ENCODE data around the gene GSTA3.
"Not testable (repeated sequence)": the region's sequence is repeated elsewhere in the genome, so short reads cannot be mapped to it uniquely, and the experiment has no call there.

Gene GSTA3

GRCh38 chr6:52909531-52909930, at the start of gene GSTA3:
TSS of gene GSTA3 (minus strand) at chr6:52909698. CDS start at chr6:52905834, 3,864 bp downstream.
- no peak within 1 kb of the TSS for H3K4me3 Mint-ChIP-seq
- no peak within 1 kb of the TSS for H3K27ac Mint-ChIP-seq
- peaks cover 5% of the 10 kb centered on the region for H3K9me3 Mint-ChIP-seq
- H3K27me3 Mint-ChIP-seq (ENCODE audit: low read depth, poor library complexity) = peaks cover 4% of the 10 kb centered on the region
- DNase-seq = no peak
- H3K4me1 Mint-ChIP-seq = no peaks in the 10 kb centered on the region
- no peak for TF ChIP-seq CTCF (IDR thresholded peaks at IDR 0.05)
- no peaks in the 10 kb centered on the region for H3K36me3 Mint-ChIP-seq (ENCODE audit: low read depth)

DNA sequence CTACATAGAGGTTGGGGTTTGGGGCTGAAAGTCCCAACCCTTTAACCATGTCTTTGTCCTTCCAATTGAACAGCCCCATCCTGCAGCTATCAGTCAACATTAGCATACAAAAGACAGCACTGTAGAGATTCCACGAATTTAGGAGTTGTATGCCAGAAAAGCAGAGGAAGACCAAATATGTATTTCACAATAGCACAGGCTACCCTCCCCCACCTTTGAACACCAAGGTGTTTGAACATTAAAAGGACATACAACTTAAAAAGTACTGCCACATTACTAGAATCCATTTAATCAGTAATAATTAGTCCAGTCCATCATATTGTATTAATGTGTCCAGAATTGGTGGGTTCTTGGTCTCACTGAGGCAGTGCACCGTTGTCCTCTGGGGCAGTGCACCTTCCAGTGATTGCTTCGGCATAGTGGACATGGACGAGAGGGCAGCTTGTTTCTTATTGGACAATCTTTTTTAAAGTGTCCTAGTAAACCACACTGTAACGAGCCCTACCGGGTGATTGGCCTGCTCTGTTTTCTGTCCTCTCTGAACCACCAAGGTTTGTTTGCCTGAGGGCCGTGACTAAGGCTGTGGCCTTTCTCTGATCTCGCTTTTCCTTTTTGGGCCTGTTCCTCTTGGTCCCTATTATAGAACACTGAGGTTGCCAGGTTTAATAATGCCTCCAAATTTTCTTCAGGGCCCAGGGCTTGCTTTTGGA, 49.2 kb upstream of the GSTA3 start:
- Mint-ChIP-seq H3K36me3 (ENCODE audit: low read depth) (peaks cover 5% of the 10 kb centered on the region), H3K4me3 (peak overlapping the region; percentile 8), H3K4me1 (peaks cover 31% of the 10 kb centered on the region), H3K27ac (peak overlapping the region; percentile 50), H3K27me3 (ENCODE audit: low read depth, poor library complexity) (peaks cover 18% of the 10 kb centered on the region), H3K9me3 (peaks cover 16% of the 10 kb centered on the region)
- DNase-seq = no peak
- no peak for TF ChIP-seq CTCF (IDR thresholded peaks at IDR 0.05)

GRCh38 chr6:52955871-52956270, 46.4 kb upstream of the GSTA3 start:
- TF ChIP-seq CTCF (IDR thresholded peaks at IDR 0.05) = no peak
- Mint-ChIP-seq H3K36me3 (ENCODE audit: low read depth) (no peaks in the 10 kb centered on the region), H3K27me3 (ENCODE audit: low read depth, poor library complexity) (peaks cover 9% of the 10 kb centered on the region), H3K27ac (no peak overlapping the region), H3K4me1 (peaks cover 21% of the 10 kb centered on the region), H3K4me3 (no peak overlapping the region), H3K9me3 (peaks cover 4% of the 10 kb centered on the region)
- DNase-seq = no peak

- DNase-seq = no peak
- Mint-ChIP-seq H3K36me3 (ENCODE audit: low read depth) (no peaks in the 10 kb centered on the region), H3K4me1 (peaks cover 4% of the 10 kb centered on the region), H3K27me3 (ENCODE audit: low read depth, poor library complexity) (peaks cover 9% of the 10 kb centered on the region), H3K9me3 (peaks cover 4% of the 10 kb centered on the region), H3K4me3 (no peak overlapping the region), H3K27ac (no peak overlapping the region)
- TF ChIP-seq CTCF (IDR thresholded peaks at IDR 0.05) = no peak
Observed at GRCh38 chr6:52953911-52954839, 44.7 kb upstream of the GSTA3 start.

DNA sequence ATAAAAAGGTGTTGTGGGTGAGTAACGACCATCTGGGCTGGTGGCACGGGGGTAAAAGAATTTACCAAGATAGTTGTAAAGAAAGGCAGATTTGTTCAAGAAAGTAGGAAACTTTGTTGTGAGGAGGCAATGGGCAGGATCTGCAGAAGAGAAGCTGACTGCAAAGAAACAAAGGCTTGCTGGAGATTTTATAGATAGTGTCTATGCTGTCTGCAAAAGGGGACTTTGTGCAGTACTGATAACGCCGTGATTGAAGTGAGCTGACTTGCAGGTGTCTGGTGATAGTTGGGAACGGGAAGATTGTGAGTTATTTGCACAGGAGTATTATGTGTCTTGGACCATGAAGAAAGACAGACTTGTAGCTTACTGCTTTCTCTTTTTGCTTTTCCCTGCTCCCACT, 36.8 kb upstream of the GSTA3 start:
- H3K36me3 Mint-ChIP-seq (ENCODE audit: low read depth) = no peaks in the 10 kb centered on the region
- no peak for TF ChIP-seq CTCF (IDR thresholded peaks at IDR 0.05)
- no peak for DNase-seq
- no peak overlapping the region for H3K4me3 Mint-ChIP-seq
- peaks cover 42% of the 10 kb centered on the region for H3K4me1 Mint-ChIP-seq
- H3K9me3 Mint-ChIP-seq = no peaks in the 10 kb centered on the region
- no peak overlapping the region for H3K27ac Mint-ChIP-seq
- peaks cover 3% of the 10 kb centered on the region for H3K27me3 Mint-ChIP-seq (ENCODE audit: low read depth, poor library complexity)

GRCh38 chr6:52942821-52943220, 33.3 kb upstream of the GSTA3 start:
- Mint-ChIP-seq H3K27ac (peak overlapping the region; percentile 71), H3K27me3 (ENCODE audit: low read depth, poor library complexity) (peaks cover 15% of the 10 kb centered on the region), H3K4me1 (peaks cover 41% of the 10 kb centered on the region)
- H3K9me3 Mint-ChIP-seq; DNase-seq; H3K4me3 Mint-ChIP-seq; H3K36me3 Mint-ChIP-seq (ENCODE audit: low read depth): not testable (repeated sequence)

All from nephron progenitor cell (in vitro differentiated cells).